ENCODE data around the gene GTF2H1. TPM values are rescaled to one million over a fixed set of nuclear protein-coding genes. Genes with fewer than 3 reads are reported as not detected.
"Not testable (repeated sequence)": the region's sequence is repeated elsewhere in the genome, so short reads cannot be mapped to it uniquely, and the experiment has no call there.

Gene GTF2H1
- total and polyA plus RNA-seq, 4 donors = 41.1 to 78.7 (median 52.4) TPM

DNA sequence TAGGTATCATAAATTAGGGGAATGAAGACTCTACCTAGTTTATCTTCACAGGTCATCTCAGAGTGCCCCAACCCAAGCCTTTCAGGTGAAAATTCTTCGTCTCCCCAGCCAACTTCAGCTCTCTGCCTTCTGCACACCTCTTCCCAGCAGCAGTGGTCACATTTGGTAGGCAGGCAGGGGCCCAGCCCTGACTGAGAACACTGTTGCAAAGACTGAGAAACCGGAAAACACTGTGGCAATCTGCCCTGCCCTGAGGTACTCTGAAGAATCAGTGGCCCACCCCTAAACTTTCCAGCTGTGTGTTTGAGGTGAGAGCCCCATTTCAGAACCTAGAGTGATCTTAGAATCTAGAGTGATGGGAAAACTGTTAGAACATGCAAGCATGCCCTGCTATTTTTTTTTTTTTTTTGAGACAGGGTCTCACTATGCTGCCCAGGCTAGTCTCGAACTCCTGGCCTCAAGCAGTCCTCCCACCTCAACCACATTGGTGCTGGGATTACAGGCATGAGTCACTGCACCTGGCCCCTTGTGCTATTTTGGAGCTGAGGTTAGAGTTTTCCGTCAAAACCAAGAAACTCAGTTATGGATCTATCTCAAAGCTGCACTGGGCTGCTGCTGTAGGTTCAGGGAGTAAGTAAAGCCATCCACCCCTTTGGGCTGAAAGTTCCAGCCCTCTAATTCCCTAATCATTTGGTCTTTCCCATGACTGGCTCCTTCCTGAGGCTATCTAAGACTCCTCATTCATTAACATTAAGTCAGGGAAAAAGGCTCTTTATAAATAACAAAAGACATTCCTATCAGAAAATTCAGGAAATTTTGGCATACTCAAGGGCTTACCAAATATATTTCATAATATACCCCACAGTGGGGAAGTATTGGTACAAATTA, 70.3 kb downstream of the GTF2H1 start:
- no peak for DNase-seq (ENCODE audit: low read depth in 4 of 6, low spot score in 6 of 6)
- Histone ChIP-seq H3K4me1 (ENCODE audit: control insufficient read depth, insufficient read depth, low read length) (peaks cover 21% of the 10 kb centered on the region), H3K27me3 (ENCODE audit: control insufficient read depth, insufficient read depth, low read length) (no peaks in the 10 kb centered on the region), H3K9me3 (ENCODE audit: control insufficient read depth, insufficient read depth, low read length) (no peaks in the 10 kb centered on the region), H3K27ac (ENCODE audit: low read depth, low read length) (no peak overlapping the region), H3K4me3 (ENCODE audit: low read depth, low read length) (no peak overlapping the region), H3K36me3 (ENCODE audit: control insufficient read depth, insufficient read depth, low read length) (peaks cover 4% of the 10 kb centered on the region)
- 75% methylated on average over 2 of the region's 4 CpGs for WGBS (ENCODE audit: insufficient coverage)

DNA sequence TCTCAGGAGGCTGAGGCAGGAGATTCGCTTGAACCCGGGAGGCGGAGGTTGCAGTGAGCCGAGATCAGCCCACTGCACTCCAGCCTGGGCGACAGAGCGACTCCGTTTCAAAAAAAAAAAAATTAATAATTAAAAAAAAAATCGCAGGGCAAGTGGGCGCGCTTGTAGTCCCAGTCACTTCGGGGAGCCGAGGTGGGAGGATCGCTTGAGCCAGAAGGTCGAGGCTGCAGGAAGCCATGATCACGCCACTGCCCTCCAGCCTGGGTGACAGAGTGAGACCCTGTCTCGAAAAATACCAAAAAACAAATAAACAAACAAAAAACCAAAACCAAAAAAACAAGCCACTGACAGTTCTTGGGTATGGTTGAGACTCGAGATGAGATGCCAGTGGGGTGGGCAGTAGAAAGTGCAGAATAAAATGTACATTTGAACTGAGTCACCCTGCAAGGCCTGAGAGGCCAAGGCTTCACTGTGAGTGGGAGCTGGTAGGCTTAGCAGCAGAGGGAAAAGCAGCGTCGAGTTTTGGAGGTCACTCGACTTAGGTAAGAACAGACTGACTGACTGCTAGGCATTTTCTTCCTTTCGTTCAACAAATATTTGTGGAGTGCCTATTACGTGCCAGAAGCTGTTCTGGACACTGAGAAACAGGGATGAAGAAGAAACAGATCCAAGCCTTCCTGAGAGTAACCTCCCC, 71.4 kb downstream of the GTF2H1 start:
- H3K27ac ChIP-seq (ENCODE audit: low read depth, low read length) = peak overlapping the region; percentile 96
- WGBS (ENCODE audit: insufficient coverage) = 84% methylated on average over 18 of the region's 22 CpGs
- no peaks in the 10 kb centered on the region for H3K27me3 ChIP-seq (ENCODE audit: control insufficient read depth, insufficient read depth, low read length)
- H3K9me3 ChIP-seq (ENCODE audit: control insufficient read depth, insufficient read depth, low read length) = no peaks in the 10 kb centered on the region
- H3K4me3 ChIP-seq (ENCODE audit: low read depth, low read length) = peak overlapping the region; percentile 84
- H3K4me1 ChIP-seq (ENCODE audit: control insufficient read depth, insufficient read depth, low read length) = peaks cover 21% of the 10 kb centered on the region
- H3K36me3 ChIP-seq (ENCODE audit: control insufficient read depth, insufficient read depth, low read length) = peaks cover 10% of the 10 kb centered on the region
- DNase-seq (ENCODE audit: low read depth in 4 of 6, low spot score in 6 of 6) = no peak

DNA sequence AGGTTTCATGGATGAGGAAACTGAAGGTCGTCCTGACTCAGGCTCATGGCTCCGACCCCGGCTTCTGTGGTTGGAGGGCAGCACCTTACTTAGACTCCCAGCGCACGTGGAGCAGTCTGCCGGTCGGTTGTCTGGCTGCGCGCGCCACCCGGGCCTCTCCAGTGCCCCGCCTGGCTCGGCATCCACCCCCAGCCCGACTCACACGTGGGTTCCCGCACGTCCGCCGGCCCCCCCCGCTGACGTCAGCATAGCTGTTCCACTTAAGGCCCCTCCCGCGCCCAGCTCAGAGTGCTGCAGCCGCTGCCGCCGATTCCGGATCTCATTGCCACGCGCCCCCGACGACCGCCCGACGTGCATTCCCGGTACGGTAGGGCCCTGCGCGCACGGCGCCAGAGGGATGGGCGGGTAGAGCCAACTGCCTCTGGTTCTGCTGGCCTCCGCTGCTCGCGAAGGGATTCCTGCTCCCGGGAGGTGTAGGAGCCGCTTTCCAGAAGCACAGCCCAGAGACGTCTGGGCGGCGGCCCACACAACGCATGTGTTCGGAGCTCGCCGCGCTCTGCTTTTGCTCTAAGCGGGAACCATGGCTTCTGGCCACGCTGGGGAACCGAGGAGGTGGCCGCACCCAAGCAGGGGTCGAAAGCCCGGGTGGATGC, 72.0 kb downstream of the GTF2H1 start, which contains the start of gene LDHA:
Gene LDHA (plus strand): TSS at position 289 of the 653 bp plus-strand sequence. CDS start 2,280 bp downstream, outside the sequence.
- peak; percentile 56 to 96 (median 77) for DNase-seq (ENCODE audit: low read depth in 4 of 6, low spot score in 6 of 6)
- H3K27me3 ChIP-seq (ENCODE audit: control insufficient read depth, insufficient read depth, low read length) = no peaks in the 10 kb centered on the region
- peaks cover 21% of the 10 kb centered on the region for H3K4me1 ChIP-seq (ENCODE audit: control insufficient read depth, insufficient read depth, low read length)
- H3K36me3 ChIP-seq (ENCODE audit: control insufficient read depth, insufficient read depth, low read length) = peaks cover 12% of the 10 kb centered on the region
- under 1% methylated on average over 60 of the region's 60 CpGs for WGBS (ENCODE audit: insufficient coverage)
- peak within 1 kb of the TSS; percentile 84 for H3K4me3 ChIP-seq (ENCODE audit: low read depth, low read length)
- H3K9me3 ChIP-seq (ENCODE audit: control insufficient read depth, insufficient read depth, low read length) = no peaks in the 10 kb centered on the region
- H3K27ac ChIP-seq (ENCODE audit: low read depth, low read length) = peak within 1 kb of the TSS; percentile 96

DNA sequence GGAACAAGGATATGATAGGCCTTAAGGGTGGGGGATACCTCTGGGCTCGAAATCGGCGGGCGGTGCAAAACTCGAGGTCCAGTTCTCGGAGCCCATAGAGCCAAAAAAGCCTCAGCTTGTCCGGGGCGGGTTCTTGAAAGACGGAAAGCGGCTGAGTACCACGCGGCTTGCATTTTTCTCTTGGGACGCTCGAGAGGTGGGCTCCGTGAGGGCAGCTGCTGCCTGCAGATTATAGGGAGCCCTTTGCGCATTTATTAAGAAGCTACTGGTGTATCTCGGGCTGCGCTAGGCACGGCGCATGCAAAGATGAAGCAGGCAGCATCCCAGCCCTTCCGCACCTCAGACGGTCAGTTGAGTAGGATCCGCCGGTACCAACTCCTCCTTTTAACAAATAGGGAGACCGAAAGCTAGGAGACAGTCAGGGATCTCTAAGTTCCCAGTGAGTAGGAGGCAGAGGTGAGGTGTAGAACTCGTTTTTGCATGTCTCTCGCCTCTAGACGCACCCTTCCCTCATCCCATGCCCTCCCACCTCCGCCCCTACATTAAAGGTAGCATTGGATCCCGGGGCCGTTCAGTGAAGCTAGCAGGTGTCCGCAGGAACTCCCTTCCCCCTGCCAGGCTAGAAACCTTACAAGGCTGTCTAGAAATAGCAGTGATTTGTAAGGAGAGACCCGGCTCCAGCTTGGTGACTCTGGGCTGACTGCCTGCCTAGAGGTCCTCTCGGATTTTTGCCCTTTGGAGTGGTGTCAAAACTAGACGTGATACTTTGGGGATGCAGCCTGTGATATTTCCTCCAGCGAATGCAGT, 72.8 kb downstream of the GTF2H1 start:
- DNase-seq (ENCODE audit: low read depth in 4 of 6, low spot score in 6 of 6) = peak in 3 of 6 donors; percentile 31 to 60 (median 59)
- Histone ChIP-seq H3K4me1 (ENCODE audit: control insufficient read depth, insufficient read depth, low read length) (peaks cover 21% of the 10 kb centered on the region), H3K36me3 (ENCODE audit: control insufficient read depth, insufficient read depth, low read length) (peaks cover 20% of the 10 kb centered on the region), H3K27me3 (ENCODE audit: control insufficient read depth, insufficient read depth, low read length) (no peaks in the 10 kb centered on the region), H3K4me3 (ENCODE audit: low read depth, low read length) (peak overlapping the region; percentile 84), H3K27ac (ENCODE audit: low read depth, low read length) (peak overlapping the region; percentile 96), H3K9me3 (ENCODE audit: control insufficient read depth, insufficient read depth, low read length) (no peaks in the 10 kb centered on the region)
- 2% methylated on average over 28 of the region's 36 CpGs for WGBS (ENCODE audit: insufficient coverage)

DNA sequence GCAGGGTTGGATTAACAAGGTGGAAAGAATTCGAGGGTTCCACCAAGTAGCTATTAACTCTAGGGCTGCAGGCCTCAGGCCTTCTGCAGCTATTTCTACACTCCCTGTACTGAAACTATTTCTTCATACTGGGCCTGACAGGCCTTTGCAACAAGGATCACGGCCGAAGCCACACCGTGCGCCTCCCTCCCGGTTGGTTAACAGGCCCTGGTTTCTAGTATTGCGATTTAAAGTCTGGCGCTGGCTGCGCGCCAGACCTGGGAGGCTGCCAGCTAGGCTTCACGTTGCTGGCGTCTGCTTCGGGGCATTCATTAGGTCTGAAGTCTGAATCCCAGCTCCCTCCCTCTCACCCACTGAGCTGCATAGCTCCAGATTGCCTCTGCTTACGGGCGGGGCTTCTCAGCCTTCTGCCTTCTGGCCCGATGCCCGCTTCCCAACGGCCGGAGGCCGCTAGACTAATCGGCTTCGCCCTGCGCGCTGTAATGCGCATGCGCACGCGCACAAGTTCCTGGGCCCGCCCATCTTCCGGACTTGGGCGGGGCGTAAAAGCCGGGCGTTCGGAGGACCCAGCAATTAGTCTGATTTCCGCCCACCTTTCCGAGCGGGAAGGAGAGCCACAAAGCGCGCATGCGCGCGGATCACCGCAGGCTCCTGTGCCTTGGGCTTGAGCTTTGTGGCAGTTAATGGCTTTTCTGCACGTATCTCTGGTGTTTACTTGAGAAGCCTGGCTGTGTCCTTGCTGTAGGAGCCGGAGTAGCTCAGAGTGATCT, 73.6 kb downstream of the GTF2H1 start:
- Histone ChIP-seq H3K27ac (ENCODE audit: low read depth, low read length) (peak overlapping the region; percentile 96), H3K27me3 (ENCODE audit: control insufficient read depth, insufficient read depth, low read length) (no peaks in the 10 kb centered on the region), H3K4me1 (ENCODE audit: control insufficient read depth, insufficient read depth, low read length) (peaks cover 21% of the 10 kb centered on the region), H3K9me3 (ENCODE audit: control insufficient read depth, insufficient read depth, low read length) (no peaks in the 10 kb centered on the region), H3K36me3 (ENCODE audit: control insufficient read depth, insufficient read depth, low read length) (peaks cover 22% of the 10 kb centered on the region), H3K4me3 (ENCODE audit: low read depth, low read length) (peak overlapping the region; percentile 84)
- WGBS (ENCODE audit: insufficient coverage) = under 1% methylated on average over 46 of the region's 46 CpGs
- peak; percentile 94 to 100 (median 97) for DNase-seq (ENCODE audit: low read depth in 4 of 6, low spot score in 6 of 6)

DNA sequence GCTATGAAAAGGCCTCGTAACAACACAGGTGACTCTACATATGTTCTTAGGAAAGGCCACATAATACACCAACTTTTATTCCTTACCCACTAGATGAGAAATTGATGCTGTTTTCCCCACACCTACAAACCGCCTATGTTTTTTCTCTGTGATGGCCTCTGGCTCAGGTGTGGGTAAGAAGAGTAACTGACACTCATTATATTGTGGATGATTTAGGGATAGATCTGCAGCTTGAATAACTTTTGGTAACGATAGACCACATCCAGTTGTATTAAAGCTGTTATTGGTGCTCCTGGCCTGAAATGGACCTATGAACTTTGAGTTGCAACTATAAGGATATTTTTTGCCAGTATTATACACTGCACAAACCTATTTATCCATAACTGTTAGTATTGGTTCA, 75.6 kb downstream of the GTF2H1 start:
- no CpG with 5 or more reads among the region's 3 CpGs for WGBS (ENCODE audit: insufficient coverage)
- H3K36me3 ChIP-seq (ENCODE audit: control insufficient read depth, insufficient read depth, low read length) = peaks cover 38% of the 10 kb centered on the region
- H3K4me3 ChIP-seq (ENCODE audit: low read depth, low read length) = no peak overlapping the region

DNA sequence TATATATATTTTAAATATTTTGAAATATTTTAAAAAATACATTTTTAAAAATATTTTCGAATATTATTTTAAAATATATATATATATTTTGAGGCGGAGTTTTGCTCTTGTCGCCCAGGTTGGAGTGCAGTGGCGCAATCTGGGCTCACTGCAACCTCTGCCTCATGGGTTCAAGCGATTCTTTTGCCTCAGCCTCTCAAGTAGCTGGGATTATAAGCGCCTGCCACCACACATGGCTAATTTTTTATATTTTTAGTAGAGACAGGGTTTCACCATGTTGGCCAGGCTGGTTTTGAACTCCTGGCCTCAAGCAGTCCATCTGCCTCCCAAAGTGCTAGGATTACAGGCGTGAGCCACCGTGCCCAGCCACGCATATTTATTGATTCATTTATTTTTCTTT, 78.7 kb downstream of the GTF2H1 start:
- H3K36me3 ChIP-seq (ENCODE audit: control insufficient read depth, insufficient read depth, low read length) = peaks cover 55% of the 10 kb centered on the region
- not testable (repeated sequence) for H3K27me3 ChIP-seq (ENCODE audit: control insufficient read depth, insufficient read depth, low read length); H3K4me3 ChIP-seq (ENCODE audit: low read depth, low read length); DNase-seq (ENCODE audit: low read depth in 4 of 6, low spot score in 6 of 6); H3K27ac ChIP-seq (ENCODE audit: low read depth, low read length); H3K4me1 ChIP-seq (ENCODE audit: control insufficient read depth, insufficient read depth, low read length); H3K9me3 ChIP-seq (ENCODE audit: control insufficient read depth, insufficient read depth, low read length)
- 100% methylated on average over 2 of the region's 9 CpGs for WGBS (ENCODE audit: insufficient coverage)

More for the DNA sequence above, 75.6 kb downstream of the GTF2H1 start:
- H3K9me3 ChIP-seq (ENCODE audit: control insufficient read depth, insufficient read depth, low read length) = no peaks in the 10 kb centered on the region
- no peaks in the 10 kb centered on the region for H3K27me3 ChIP-seq (ENCODE audit: control insufficient read depth, insufficient read depth, low read length)
- DNase-seq (ENCODE audit: low read depth in 4 of 6, low spot score in 6 of 6) = no peak
- peaks cover 21% of the 10 kb centered on the region for H3K4me1 ChIP-seq (ENCODE audit: control insufficient read depth, insufficient read depth, low read length)
- H3K27ac ChIP-seq (ENCODE audit: low read depth, low read length) = no peak overlapping the region

DNA sequence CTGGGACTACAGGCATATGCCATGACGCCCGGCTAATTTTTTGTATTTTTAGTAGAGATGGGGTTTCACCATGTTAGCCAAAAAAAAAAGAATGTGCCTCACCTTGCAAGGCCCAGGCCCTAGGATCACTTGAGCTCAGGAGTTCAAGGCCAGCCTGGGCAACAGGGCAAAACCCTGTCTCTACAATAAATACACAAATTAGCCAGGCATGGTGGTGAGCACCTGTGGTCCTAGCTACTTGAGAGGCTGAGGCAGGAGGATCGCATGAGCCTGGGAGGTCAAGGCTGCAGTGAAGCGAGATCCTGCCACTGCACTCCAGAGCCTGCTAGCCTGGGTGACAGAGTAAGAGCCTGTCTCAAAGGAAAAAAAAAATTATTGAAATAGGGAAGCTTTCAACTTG, 81.7 kb downstream of the GTF2H1 start:
- H3K27me3 ChIP-seq (ENCODE audit: control insufficient read depth, insufficient read depth, low read length) = no peaks in the 10 kb centered on the region
- H3K27ac ChIP-seq (ENCODE audit: low read depth, low read length) = no peak overlapping the region
- 100% methylated on average over 2 of the region's 4 CpGs for WGBS (ENCODE audit: insufficient coverage)
- no peaks in the 10 kb centered on the region for H3K9me3 ChIP-seq (ENCODE audit: control insufficient read depth, insufficient read depth, low read length)
- no peaks in the 10 kb centered on the region for H3K4me1 ChIP-seq (ENCODE audit: control insufficient read depth, insufficient read depth, low read length)
- peaks cover 59% of the 10 kb centered on the region for H3K36me3 ChIP-seq (ENCODE audit: control insufficient read depth, insufficient read depth, low read length)
- no peak for DNase-seq (ENCODE audit: low read depth in 4 of 6, low spot score in 6 of 6)
- no peak overlapping the region for H3K4me3 ChIP-seq (ENCODE audit: low read depth, low read length)
